Central memory CD4-positive, alpha-beta T cell (primary cell): ENCODE measurements around the gene PIAS1.
"Not testable (repeated sequence)": the region's sequence is repeated elsewhere in the genome, so short reads cannot be mapped to it uniquely, and the experiment has no call there.

Experiments used
- DNase-seq: peaks from one replicate; pipeline ENCODE4 v3.0.0; 2022
- total RNA-seq, 3 experiments: gene quantifications; one replicate each; lab custom pipeline; 2026; lab: John Stamatoyannopoulos, UW

Gene PIAS1
- 41.2 to 120 (median 116) reads per million in 3 experiments for total RNA-seq

DNA sequence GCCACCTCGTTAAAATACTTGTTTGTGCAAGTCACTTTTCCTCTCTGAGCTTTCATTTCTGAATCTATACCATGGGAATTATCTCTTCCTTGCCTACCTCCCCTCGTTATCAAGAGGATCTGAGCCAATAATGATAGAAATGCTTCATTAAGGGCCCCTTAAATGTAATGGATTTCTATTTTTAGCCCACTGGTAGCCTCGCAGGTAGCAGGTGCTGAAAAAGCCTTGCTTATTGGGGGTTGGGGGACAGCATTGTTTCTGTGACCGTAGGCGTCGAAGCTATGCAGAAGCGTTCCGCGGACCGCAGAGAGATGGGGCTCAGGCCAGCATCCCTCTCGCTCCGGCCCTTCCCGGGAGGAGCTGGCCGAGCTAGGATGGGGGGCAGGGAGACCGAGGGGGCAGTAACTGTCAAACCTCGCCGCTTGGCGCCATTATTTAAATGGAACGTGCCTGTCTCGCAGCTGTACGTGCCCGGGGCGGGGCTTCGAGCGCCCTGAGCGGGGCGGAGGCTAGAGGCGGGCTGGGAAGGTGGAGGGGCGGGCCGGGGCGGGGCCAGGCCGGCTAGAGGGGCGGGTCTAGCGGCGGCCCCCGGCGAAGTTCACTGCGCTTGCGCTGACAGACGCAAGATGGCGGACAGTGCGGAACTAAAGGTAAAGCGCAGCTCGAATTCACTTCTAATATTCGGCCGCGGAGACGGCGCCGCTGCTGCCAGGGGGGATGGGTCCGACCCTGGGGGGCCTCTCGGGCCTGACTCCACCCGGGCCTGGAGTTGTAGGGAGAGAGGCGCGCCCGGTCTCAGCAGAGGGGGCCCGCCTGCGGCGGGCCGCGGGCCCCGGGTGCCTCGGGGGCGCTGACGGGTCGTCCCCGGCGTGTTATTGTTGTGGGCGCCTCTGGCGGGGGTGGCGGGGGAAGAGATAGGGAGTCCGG is at the start of gene PIAS1:
Gene PIAS1, plus strand, starts transcription at position 615 of the 927 bp plus-strand sequence. Its CDS starts 12 bp downstream, at position 627.
- peak; percentile 90 for DNase-seq

DNA sequence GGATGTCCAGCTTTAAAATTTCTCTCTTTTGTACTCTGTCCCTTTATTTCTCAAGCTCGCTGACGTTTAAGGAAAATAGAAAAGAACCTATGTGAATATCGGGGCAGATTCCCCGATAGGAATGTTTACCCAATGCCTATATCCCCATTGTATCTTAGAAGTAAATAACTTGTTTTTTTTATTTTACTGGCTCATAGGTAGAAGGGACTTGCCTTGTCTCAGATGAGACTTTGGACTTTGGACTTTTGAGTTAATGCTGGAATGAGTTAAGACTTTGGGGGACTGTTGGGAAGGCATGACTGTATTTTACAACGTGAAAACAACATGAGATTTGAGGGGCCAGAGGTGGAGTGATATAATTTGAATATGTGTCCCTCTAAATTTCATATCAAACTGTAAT is 46.5 kb upstream of the PIAS1 start:
- not testable (repeated sequence) for DNase-seq

DNA sequence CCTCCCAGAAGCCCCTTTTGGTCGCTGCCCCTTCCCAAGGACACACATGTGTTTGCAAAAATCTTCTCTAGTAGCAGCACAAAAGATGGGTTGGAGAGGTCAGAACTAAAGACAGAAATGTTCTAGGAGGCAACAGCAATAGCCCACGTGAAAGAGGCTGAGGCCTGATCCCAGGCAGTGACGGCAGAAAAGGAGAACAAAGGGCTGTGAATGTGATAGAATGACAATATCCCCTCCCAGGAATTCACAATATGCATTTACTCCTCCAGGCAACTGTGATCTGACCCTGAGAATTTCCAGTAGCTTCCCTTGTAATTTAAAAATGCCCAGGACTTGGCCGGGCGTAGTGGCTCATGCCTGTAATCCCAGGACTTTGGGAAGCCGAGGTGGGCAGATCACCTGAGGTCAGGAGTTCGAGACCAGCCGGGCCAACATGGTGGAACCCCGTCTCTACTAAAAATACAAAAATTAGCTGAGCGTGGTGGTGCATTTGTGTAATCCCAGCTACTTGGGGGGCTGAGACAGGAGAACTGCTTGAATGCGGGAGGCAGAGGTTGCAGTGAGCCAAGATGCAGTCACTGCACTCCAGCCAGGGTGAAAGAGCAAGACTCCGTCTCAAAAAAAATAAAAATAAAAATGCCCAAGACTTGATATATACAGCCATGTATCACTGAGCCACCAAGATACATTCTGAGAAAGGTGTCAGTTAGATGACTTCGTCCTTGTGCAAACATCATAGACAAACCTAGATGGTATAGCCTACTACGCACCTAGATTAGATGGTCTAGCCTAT is 43.6 kb upstream of the PIAS1 start:
- no peak for DNase-seq

DNA sequence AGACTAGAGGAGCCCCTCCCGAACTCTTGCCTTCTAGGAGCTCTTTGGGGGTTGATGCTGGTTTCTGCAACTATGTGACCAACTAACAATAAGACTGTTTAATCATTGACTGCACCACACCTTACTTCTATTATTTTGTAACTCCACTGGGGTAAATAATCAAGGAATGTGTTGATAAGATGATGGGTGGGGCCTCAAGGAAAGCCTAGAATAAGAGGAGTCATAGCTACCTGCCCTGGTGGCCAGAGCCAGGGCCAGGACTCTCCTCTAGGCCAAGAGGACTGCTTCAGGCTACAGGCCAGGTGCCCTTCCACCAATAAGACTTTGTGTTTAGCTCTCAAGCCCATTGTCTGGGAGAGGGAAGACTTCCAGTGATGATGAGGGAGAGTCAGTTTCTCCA is 41.2 kb upstream of the PIAS1 start:
- no peak for DNase-seq

DNA sequence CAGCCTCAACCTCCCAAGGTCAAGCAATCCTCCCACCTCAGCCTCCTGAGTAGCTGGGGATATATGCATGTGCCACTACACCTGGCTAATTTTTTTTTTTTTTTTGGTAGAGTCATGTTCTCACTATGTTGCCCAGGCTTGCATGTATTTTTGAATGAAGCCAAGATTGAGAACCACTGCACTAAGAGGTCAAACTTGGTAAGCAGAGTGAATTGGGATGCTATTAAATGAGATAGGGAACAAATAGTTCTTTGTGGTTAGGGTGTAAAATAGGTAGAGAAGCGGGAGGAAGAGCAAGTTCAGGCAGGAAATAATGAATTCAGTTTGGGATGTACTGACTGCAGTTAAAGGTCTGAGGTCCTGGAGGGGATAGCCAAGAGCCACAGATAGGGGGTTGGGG is 39.9 kb upstream of the PIAS1 start:
- no peak for DNase-seq

DNA sequence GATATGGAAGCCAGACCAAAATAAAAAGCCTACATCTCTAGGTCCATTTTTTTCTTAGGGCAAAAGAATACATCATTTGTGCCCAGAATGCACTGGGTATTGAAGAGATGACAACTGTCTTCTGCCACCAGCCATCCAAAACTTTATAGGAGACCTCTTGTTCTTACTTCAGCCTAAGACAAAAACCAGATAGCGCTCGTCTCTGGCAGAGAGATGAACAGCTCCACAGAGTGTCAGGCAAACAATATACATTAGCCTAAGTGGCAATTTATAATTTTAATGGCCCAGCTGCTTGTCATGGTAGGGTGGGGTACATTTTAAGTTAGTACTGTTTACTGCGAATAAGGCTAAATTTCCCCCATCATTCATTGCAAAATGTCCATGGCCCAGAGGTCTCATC is 38.9 kb upstream of the PIAS1 start:
- DNase-seq: no peak

DNA sequence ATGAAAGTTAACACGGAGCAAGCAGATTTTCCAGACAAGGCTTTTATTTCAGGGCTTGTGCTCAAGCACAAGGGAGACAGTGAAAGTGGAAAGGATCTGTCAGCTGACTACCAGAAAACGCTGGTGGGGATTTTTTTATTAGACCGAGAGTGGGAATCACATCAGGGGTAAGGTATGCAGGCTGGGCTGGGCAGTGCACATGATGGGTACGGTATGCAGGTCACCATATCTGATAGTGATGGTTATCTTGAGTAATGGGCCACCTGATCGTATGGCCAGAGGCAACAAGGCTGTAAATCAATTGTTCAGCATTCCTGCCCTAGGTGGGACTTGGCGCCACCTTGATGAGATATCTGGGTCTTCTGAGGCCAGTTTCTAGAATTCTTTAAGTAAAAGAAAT is 36.9 kb upstream of the PIAS1 start:
- no peak for DNase-seq

DNA sequence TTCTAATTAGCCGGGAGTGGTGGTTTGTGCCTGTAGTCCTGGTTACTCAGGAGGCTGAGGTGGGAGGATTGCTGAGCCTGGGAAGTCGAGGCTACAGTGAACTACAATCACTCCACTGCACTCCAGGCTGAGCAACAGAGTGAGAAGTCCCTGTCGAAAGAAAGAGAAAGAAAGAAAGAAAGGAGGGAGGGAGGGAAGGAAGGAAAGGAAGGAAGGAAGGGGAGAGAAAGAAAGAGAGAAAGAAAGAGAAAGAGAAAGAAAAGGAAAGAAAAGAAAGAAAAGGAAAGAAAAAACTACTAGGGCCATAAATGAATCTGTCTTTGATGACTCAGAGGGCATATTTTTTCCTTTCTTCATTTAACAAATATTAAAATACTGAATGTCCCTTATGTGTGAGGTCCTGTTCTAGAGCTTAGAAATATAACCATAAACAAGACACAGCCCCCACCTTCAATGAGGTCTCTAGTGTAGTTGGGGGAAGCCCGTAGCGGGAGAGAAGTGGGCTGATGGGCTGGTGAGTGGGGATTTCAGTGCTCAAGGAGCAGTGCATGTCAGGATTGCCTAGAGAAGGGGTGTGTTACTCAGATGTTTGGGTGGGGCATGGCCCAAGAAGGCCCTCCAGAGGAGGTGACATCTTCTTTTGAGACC is 35.2 kb upstream of the PIAS1 start:
- DNase-seq: no peak

DNA sequence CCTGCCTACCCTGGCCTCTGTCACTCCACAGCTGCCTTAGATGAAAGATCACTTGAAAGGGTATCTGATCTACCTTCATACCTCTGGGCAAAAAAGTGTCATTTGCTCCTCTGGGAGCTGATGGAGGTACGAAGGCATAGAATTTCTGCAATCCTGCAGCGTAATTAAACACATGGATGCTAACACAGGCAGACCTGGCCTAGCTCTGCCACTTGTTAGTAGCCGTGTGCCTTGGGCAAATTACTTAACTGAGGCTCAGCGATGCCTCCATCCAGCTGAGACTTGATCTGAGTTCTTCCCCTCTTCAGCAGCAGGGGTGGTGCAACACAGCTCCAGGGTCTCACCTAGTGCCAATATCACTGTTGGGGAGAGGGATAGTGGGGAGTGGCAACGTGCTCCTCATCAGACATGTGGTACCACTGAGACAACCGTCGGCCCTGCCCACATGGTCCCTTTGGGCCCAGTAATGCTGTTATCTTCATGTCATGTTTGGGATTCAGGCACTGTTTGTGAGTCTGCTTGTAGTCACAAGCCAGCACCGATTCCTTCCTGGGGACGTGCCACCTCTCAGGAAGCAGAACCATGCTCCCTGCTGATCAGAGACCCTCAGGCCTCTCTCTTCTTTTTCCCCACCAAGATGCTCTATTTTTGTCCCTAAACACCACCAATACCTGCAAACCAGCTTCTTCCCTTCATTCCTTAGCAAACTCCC is 34.1 kb upstream of the PIAS1 start:
- no peak for DNase-seq

DNA sequence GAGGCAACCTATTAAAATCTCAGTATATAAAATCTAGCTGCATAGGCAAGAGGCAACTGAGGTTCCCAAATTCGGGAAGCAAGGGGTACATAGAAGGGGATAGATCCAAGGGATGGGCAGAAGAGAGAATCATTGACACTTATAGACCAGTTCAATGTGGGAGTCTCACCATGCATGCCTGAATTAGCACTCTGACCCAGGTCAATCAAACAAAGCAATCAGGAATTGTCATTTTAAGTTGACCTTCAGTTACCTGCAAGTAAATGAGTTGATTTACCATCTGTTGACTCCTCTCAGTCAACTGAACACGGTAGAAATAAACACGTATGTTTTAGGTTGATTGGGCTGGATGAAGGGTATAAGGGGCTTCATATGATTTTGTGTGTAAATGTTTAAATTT is 33.4 kb upstream of the PIAS1 start:
- DNase-seq: no peak

DNA sequence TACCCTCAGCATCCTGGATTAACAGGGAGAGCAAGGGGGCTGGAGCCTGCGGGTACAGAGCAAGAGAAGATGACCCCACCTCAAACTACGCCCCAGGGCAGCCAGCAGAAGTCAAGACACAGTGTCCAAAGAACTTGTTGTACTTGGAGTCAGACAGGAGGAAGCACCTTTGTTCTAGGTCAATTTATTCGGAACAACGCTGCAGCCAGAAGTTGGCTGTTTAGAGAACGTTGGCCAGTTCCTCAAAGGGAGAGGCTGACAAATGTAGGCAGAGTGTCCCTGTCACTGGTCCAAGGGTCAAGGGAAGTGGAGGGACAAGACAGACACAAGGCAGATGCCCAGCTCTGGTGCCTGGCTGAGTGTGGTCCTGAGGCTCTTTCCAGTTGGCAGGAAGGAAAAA is 32.1 kb upstream of the PIAS1 start:
- no peak for DNase-seq

DNA sequence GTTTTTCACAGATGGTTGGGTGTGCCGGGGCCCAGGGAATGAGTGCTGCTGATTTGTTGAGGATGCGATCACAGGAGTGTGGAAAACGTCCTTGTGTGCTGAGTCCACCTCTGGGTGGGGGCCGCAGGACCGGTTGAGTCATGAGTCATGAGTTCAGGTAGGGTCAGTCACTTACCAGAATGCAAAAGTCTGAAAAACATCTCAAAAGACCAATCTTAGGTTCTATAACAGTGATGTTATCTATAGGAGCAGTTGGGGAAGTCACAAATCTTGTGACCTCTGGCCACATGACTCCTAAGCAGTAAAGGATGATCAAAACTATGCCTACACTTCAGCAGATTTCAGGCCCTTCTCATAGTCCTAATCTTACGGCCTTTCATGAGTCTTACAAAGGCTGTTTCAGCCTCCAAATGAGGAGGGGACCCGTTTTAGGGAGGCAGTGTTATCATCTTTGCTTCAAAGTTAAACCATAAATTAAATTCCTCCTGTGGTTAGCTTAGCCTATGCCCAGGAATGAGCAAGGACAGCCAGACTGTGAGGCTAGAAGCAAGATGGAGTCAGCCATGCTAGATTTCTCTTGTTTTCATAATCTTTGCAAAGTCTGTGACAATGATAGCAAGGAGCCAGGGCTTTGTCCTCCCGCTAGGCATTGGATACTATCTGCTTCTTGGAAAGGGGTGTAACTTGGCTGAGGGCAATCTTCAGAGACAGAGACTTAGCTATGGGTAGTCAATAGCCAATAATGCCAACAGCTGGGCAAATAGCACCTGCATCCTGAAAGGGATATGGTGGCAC is 30.6 kb upstream of the PIAS1 start:
- DNase-seq: no peak

DNA sequence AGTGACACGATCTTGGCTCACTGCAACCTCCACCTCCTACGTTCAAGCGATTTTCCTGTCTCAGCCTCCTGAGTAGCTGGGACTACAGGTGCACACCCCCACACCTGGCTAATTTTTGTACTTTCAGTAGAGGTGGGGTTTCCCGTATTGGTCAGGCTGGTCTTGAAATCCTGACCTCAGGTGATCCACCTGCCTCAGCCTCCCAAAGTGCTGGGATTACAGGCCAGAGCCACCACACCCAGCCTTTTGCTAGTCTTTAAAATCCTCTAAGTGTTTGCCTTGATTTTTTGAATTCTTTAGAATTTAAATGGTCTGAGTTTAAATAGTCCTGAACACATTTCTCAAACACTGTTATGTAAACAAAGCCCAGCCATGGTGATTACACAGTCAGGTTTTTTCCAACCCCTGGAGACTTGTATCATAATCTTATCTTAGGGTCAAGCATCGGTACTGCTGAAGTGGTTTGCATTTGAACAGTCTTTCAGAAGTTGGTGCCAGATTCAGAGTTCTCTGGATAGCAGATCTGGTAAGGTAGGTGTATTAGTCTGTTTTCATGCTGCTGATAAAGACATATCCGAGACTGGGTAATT is 28.2 kb upstream of the PIAS1 start:
- DNase-seq: no peak

DNA sequence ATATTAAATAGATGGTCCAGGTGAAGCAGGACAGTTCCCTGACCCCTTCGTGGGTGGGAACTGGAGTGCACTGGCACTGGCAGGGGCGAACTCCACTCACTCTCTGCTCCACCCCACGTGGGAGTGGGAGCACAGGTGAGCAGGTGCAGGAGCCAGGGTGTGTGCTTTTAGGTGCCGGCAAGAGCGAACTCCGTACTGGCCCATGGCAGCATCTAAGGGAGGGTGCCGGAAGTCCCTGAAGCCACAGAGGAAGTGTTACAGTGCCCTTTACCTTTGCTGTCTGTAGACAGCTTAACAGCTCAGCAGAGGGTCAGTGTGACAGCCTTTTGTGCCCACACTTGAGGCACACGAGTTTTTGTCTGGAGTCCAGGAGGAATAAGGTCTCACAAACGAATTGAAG is 26.7 kb upstream of the PIAS1 start:
- DNase-seq: no peak

DNA sequence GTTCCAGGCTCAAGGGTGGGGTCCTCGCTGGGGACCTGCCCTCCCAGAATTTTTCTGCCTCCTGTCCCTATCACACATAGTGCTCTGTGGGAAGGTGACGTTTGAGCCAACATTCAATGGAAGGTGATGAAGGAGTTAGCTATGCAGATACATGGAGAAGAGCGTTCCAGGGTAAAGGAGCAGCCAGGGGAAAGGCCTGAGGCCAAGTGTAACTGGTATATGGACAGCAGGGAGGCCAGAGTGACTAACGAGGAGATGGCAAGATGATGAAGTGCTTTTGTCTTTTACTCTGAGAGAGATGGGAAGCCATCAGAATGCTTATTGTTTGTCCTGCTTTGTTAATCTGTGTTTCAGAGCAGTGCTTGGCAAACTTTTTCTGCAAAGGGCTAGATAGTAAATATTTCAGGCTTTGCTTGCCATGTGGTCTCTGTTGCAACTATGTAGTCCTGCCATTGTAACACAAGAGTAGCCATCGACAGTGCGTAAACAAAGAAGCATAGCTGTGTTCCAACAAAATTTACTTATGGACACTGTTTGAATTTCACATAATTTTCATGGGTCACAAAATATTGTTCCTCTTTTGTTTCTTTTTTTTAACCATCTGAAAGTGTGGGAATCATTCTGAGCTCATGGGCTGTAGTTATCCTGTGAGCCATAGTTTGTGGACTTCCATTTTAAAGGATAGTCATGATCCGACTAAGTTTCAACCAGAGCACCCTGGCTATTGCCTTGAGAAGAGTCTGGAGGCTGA is 25.8 kb upstream of the PIAS1 start:
- DNase-seq: no peak

DNA sequence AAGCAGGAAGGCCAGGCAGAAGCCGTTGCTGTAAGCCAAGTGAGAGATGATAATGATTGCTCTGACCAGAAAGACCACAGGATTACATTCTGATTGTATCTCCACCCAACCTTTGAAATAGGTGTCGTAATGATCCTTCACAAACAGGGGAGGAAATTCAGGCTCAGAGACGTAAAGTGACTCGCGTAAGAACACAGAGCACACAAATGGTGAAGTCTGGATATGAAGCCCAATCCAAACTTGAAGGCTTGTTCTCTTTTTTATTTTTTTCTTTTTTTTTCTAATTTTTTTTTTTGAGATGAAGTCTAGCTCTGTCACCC is 25.3 kb upstream of the PIAS1 start:
- no peak for DNase-seq

DNA sequence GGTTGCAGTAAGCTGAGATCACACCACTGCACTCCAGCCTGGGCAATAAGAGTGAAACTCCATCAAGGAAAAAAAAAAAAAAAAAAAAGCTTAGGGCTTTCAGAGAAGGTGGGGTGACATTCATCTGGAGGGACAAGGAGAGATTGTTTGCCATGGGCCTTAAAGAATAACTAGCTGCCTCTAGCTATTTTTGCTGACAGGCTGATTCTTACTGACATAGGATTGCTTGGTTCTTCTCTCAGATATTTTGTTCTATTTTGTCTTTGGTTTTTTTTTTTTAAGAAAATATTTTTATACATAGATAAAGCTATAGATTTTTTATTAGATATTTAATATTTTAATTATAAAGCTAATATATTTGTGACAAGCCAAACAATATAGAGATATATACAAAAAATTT is 24.2 kb upstream of the PIAS1 start:
- no peak for DNase-seq

DNA sequence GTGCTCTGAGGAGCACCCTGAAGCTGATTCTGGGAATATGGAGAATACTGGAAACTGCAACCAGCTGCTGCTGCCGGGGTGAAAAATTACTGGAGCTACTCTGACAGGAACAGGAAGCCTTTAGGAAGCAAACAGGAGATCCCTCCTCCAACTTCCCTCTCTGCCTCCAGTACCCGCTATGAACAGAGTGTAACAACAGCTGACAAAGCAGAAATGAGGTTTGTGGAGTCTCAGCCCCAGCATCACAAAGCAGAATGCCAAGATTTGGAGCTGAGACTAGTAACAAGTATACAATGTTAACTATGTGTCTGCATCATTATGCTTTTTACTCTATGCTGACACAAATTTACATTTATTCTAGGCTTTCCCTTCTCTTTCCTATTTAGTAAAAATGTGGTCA is 22.7 kb upstream of the PIAS1 start:
- DNase-seq: no peak

DNA sequence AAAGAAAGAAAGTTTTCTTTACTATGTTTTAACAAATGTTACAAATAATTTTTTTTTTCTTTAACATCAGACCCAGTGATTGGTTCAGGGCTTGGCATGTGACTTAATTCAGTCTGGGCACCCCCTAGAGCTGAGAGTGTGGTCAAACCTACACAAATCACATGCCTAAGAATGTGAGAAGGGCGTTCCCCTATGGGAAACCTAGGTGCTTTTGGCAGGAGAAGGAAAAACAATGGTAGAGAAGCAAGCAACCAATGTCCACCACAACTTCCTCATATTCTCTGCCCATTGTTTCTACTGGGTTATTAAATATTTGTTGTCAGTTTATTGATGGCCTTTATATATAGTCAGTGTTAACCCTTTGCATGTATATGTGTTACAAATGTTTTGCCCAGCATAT is 21.4 kb upstream of the PIAS1 start:
- no peak for DNase-seq

DNA sequence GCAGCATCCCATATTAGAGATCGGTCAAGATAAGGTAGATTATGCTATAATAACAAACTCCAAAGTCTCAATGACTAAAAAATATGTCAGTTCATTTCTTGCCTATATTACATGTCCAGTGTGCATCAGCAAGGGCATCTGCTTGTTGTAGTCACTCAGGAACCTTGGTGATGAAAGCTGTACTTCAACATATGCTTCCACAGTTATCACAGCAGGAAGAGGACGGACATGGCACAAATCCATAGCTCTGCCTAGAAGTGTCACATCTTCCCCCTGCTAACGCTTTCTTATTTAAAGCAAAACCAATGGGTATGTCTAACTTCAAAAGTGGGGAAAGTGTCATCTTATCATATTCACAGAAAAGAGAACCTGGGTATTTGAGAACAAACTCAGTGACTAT is 20.0 kb upstream of the PIAS1 start:
- no peak for DNase-seq

DNA sequence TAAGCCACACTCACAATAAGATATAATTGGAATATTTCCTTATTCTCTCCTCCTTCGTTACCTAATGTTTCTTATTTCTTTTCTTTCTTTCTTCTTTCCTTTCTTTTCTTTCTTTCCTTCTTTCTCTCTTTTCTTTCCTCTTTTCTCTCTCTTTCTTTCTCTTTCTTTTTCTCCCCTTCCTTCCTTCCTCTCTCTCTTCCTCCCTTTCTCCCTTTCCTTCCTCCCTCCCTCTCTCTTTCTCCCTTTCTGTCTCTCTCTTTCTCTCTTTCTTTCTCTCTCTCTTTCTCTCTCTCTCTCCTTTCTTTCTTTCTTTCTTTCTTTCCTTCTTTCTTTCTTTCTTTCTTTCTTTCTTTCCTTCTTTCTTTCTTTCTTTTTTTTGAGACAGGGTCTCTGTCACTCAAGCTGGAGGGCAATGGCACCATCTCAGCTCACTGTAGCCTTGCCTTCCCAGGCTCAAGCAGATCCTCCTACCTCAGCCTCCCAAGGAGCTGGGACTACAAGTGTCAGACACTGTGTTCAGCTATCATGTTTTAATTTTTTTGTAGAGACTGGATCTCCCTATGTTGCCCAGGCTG is 19.3 kb upstream of the PIAS1 start:
- DNase-seq: no peak
